Frontal cortex (tissue), 4 donors: ENCODE data around the gene UNKL. TPM values are rescaled to one million over a fixed set of nuclear protein-coding genes. Genes with fewer than 3 reads are reported as not detected.
"Not testable (repeated sequence)": the region's sequence is repeated elsewhere in the genome, so short reads cannot be mapped to it uniquely, and the experiment has no call there.

Experiments
- DNase-seq, 2 donors: peaks; one replicate each; pipeline ENCODE4 v3.0.0; 2012; ENCODE audit warnings: low spot score in 2 of 2
- FAIRE-seq: peaks from 2 replicates; lab custom pipeline; 2012; peaks lifted over from hg19 to GRCh38; lab: Jason Lieb, UNC
- total RNA-seq: library from RNA; depleted of rRNA; stranded (reverse); fragments of >200 nt; gene quantifications from one replicate; pipeline ENCODE4 v1.2.3, GENCODE V29; 2014
- donor health status: control.
- donor health status: control.
- donor health status: control.

The UNKL gene
- total RNA-seq, 1 donor from 2014 or later, result 8.2 TPM

GRCh38 chr16:1446296-1447080 lies 32.0 kb upstream of the UNKL start:
- no peak for FAIRE-seq
- no peak for DNase-seq

- no peak for DNase-seq
- FAIRE-seq, result no peak
Observed at GRCh38 chr16:1445518-1446203, 31.2 kb upstream of the UNKL start.

GRCh38 chr16:1444730-1445517 lies 30.4 kb upstream of the UNKL start:
- DNase-seq (no peak), FAIRE-seq (no peak)

- FAIRE-seq (no peak), DNase-seq (no peak)
Observed at GRCh38 chr16:1443980-1444729, 29.7 kb upstream of the UNKL start, which contains the start of gene CCDC154. CCDC154 (minus strand) TSS chr16:1444556; CDS start chr16:1444322, 234 bp downstream.

- FAIRE-seq (no peak), DNase-seq (no peak)
Observed at GRCh38 chr16:1443403-1443973, 29.0 kb upstream of the UNKL start.

GRCh38 chr16:1442697-1443096 lies 28.2 kb upstream of the UNKL start:
- no peak for FAIRE-seq
- DNase-seq, result no peak

- no peak for DNase-seq
Observed at GRCh38 chr16:1441391-1441829, 26.9 kb upstream of the UNKL start.

GRCh38 chr16:1439699-1440074 lies 25.2 kb upstream of the UNKL start:
- DNase-seq, FAIRE-seq: not testable (repeated sequence)

More at GRCh38 chr16:1441391-1441829, 26.9 kb upstream of the UNKL start:
- FAIRE-seq, result no peak

GRCh38 chr16:1439058-1439698 lies 24.7 kb upstream of the UNKL start:
- no peak for DNase-seq
- no peak for FAIRE-seq

GRCh38 chr16:1438229-1439057 lies 23.9 kb upstream of the UNKL start:
- DNase-seq, result no peak
- FAIRE-seq, result no peak

- DNase-seq (no peak), FAIRE-seq (no peak)
Observed at GRCh38 chr16:1437606-1438005, 23.1 kb upstream of the UNKL start.

GRCh38 chr16:1436731-1437355 lies 22.3 kb upstream of the UNKL start:
- DNase-seq (no peak), FAIRE-seq (no peak)

GRCh38 chr16:1435921-1436697 lies 21.6 kb upstream of the UNKL start:
- no peak for FAIRE-seq
- DNase-seq, result no peak

GRCh38 chr16:1434644-1435592 lies 20.4 kb upstream of the UNKL start:
- FAIRE-seq (no peak), DNase-seq (no peak)

GRCh38 chr16:1433756-1434155 lies 19.3 kb upstream of the UNKL start:
- FAIRE-seq (no peak), DNase-seq (no peak)

- DNase-seq (no peak), FAIRE-seq (no peak)
Observed at GRCh38 chr16:1433263-1433560, 18.7 kb upstream of the UNKL start.
